K562 (cell line): Measurements from ENCODE around the gene ZNF620. TPM values are rescaled to one million over a fixed set of nuclear protein-coding genes. Genes with fewer than 3 reads are reported as not detected.

Source experiments
- CEBPG ChIP-seq, 3 experiments: fragments of 200-800 bp in 1 of 3; sonication (Bioruptor generic) in 1 of 3; sonication (generic) in 1 of 3; formaldehyde crosslinking in 1 of 3; IDR thresholded peaks in 2 of 3; conservative IDR thresholded peaks in 1 of 3; 2 replicates each; pipeline versions ENCODE4 v1.6.1 to v1.8.0; 2016 to 2022; ENCODE audit warnings: missing compliant biosample characterization in 2 of 3, missing genetic modification characterization in 2 of 3, mild to moderate bottlenecking in 1 of 3, missing genetic modification reagents in 1 of 3
- ERF ChIP-seq: fragments of 450-650 bp; formaldehyde crosslinking; IDR thresholded peaks from 2 replicates; pipeline ENCODE4 v1.4.0; 2020; ENCODE audit warnings: mild to moderate bottlenecking, mixed read lengths
- ETV6 ChIP-seq, 3 experiments: fragments of 150-350 bp in 1 of 3; sonication (generic) in 1 of 3; formaldehyde crosslinking in 1 of 3; IDR thresholded peaks; 2 replicates each; pipeline versions ENCODE4 v1.6.1 to v1.8.0; 2014 to 2022; ENCODE audit warnings: borderline replicate concordance in 2 of 3, low read depth in 2 of 3, antibody characterized with exemption in 1 of 3, low read length in 1 of 3, mild to moderate bottlenecking in 1 of 3, missing genetic modification reagents in 1 of 3
- KDM2B ChIP-seq: fragments of 250-450 bp; sonication (Bioruptor Pico); IDR thresholded peaks from 2 replicates; pipeline ENCODE4 v1.8.0; 2021; ENCODE audit warnings: mild to moderate bottlenecking, moderate library complexity
- KHSRP ChIP-seq: fragments of 450-650 bp; IDR thresholded peaks from 2 replicates; pipeline ENCODE4 v1.6.1; 2017
- SIN3A ChIP-seq, 2 experiments: fragments of 150-350 bp in 1 of 2; IDR thresholded peaks; 2 replicates each; pipeline ENCODE4 v1.6.1; 2011 to 2016; ENCODE audit warnings: borderline replicate concordance in 2 of 2, low read depth in 2 of 2, low read length in 2 of 2, mild to moderate bottlenecking in 2 of 2, moderate library complexity in 2 of 2; ENCODE audit not compliant: control insufficient read depth in 1 of 2
- SLC30A9 ChIP-seq: fragments of 250-450 bp; sonication (Bioruptor Pico); IDR thresholded peaks from 2 replicates; pipeline ENCODE4 v1.8.0; 2022; ENCODE audit warnings: mild to moderate bottlenecking, moderate library complexity
- SNIP1 ChIP-seq: fragments of 450-650 bp; IDR thresholded peaks from 2 replicates; pipeline ENCODE4 v1.7.1; 2017; ENCODE audit warnings: low read depth, mild to moderate bottlenecking
- TAF1 ChIP-seq: IDR thresholded peaks from 2 replicates; pipeline ENCODE4 v1.6.1; 2011; ENCODE audit warnings: mild to moderate bottlenecking, low read length, moderate library complexity; ENCODE audit not compliant: insufficient read depth, control insufficient read depth, severe bottlenecking; ENCODE audit errors: extremely low read depth
- TEAD4 ChIP-seq, 2 experiments: sonication (generic) in 1 of 2; formaldehyde crosslinking in 1 of 2; IDR thresholded peaks; 2 replicates each; pipeline versions ENCODE4 v1.6.1 to v1.8.0; 2012 to 2022; ENCODE audit warnings: borderline replicate concordance in 1 of 2, inconsistent platforms in 1 of 2, low read length in 1 of 2, mild to moderate bottlenecking in 1 of 2, missing genetic modification reagents in 1 of 2
- ZNF316 ChIP-seq: fragments of 450-650 bp; IDR thresholded peaks from 2 replicates; pipeline ENCODE4 v1.6.1; 2016
- ZSCAN29 ChIP-seq: fragments of 450-650 bp; IDR thresholded peaks from 2 replicates; pipeline ENCODE4 v1.6.1; 2017
- polyA plus RNA-seq, 8 experiments: library from polyadenylated mRNA; depleted of rRNA in 4 of 8; stranded (reverse) in 5 of 8; unstranded in 3 of 8; fragments of >200 nt; fragmentation: Nextera tagmentation in 2 of 8; fragmentation: Illumina TruSeq in 1 of 8; extraction: Ambion mirVana in 2 of 8; extraction: Trizol in 1 of 8; gene quantifications; 2 replicates each; pipeline versions ENCODE4 v1.2.1 to v1.2.3, GENCODE V29; 2011 to 2014; ENCODE audit warnings: inconsistent platforms in 1 of 8, missing spikeins in 1 of 8
- total RNA-seq, 7 experiments: library from RNA; depleted of rRNA in 6 of 7; stranded (reverse); fragments of >200 nt in 6 of 7; fragmentation: Illumina TruSeq in 2 of 7; extraction: Trizol in 2 of 7; gene quantifications; 2 replicates each; pipeline versions ENCODE4 v1.2.1 to v1.2.3, GENCODE V29; 2011 to 2021; ENCODE audit warnings: low replicate concordance in 1 of 7
- TF ChIP-seq, protein P1 (sequence below), 2 experiments: fragments of 250-450 bp in 1 of 2; fragments of 450-650 bp in 1 of 2; sonication (Bioruptor Pico) in 1 of 2; IDR thresholded peaks; 2 replicates each; pipeline versions ENCODE4 v1.6.1 to v1.8.0; 2016 to 2021; ENCODE audit warnings: mild to moderate bottlenecking in 2 of 2, moderate library complexity in 2 of 2, missing compliant biosample characterization in 1 of 2, missing genetic modification characterization in 1 of 2
- TF ChIP-seq, protein P2 (sequence below): fragments of 250-450 bp; sonication (Bioruptor Pico); IDR thresholded peaks from 2 replicates; pipeline ENCODE4 v1.8.0; 2022; ENCODE audit warnings: moderate library complexity, mild to moderate bottlenecking, inconsistent platforms
- TF ChIP-seq, protein P3 (sequence below), 2 experiments: fragments of 200-800 bp in 1 of 2; sonication (Bioruptor generic) in 1 of 2; sonication (generic) in 1 of 2; formaldehyde crosslinking in 1 of 2; IDR thresholded peaks in 1 of 2; conservative IDR thresholded peaks in 1 of 2; 2 replicates each; pipeline versions ENCODE4 v1.5.0 to v1.6.1; 2016 to 2020; ENCODE audit warnings: missing compliant biosample characterization in 1 of 2, missing genetic modification characterization in 1 of 2, missing genetic modification reagents in 1 of 2
- TF ChIP-seq, protein P4 (sequence below): IDR thresholded peaks from 2 replicates; pipeline ENCODE4 v1.6.1; 2014; ENCODE audit warnings: antibody characterized with exemption
- TF ChIP-seq, protein P5 (sequence below): sonication (generic); formaldehyde crosslinking; IDR thresholded peaks from 2 replicates; pipeline ENCODE4 v1.8.1; 2023; ENCODE audit warnings: mild to moderate bottlenecking, missing genetic modification reagents

ZNF620 gene
- total and polyA plus RNA-seq, 9 of the 15 experiments (the other 6 are each of a cell fraction or from before 2014, with no cell fraction given), result 1.2 to 5.5 (median 3.3) TPM

DNA sequence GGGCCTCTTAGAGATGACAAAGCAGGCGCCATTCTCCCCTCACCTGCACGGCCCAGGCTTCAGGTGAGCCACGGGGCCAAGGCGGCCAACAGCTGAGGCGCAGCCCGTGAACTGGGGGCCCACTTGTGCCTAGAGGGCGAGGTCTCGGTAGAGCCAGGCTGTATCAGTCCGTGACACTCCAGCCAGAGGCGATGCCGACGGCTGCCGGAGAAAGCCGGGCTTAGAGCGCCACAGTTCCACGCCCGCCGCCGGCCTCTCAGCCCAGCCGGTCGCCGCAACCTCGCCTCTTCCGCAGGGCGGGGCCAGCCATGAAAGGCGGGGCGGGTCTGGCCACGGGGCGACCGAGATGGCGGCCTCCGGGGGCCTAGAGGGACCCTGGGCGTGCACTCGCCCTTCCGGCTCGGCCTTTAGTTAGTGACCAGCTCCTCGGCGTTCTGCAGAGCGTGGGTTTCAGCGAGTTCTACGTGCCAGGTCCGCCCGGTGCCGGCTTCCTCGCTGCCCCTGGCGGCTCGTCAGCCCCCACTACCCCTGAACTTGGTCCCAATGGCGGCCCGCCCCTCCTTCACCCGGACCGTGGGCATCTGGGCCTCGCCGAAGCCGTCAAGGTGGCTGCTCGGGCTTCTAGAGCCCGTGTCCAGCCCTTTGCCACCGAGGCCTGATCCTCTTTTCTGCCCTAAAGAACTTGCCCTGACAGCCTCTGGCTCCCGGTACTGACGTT lies 18.9 kb downstream of the ZNF620 start, which contains the start of gene ZNF621 (continued):
- TF ChIP-seq ZNF316 (peak; percentile 20; the same call in 1 of the 2 replicates), ZSCAN29 (no peak), KDM2B (CRISPR knock-in tag) (no peak), CEBPG (CRISPR knock-in tag; IDR thresholded peaks at IDR 0.05) (no peak), CEBPG (tag; conservative IDR thresholded peaks at IDR 0.05 in 1 of 2, IDR thresholded peaks at IDR 0.05 in 1 of 2) (no peak), SLC30A9 (CRISPR knock-in tag) (no peak), TEAD4 (IDR thresholded peaks at IDR 0.05; ENCODE audit: low read length) (peak; percentile 14), TEAD4 (CRISPR knock-in tag; IDR thresholded peaks at IDR 0.05; ENCODE audit: borderline replicate concordance) (no peak), ERF (CRISPR knock-in tag) (peak; percentile 81), KHSRP (no peak), SIN3A (IDR thresholded peaks at IDR 0.05; ENCODE audit: borderline replicate concordance in 2 of 2, control insufficient read depth in 1 of 2, low read depth in 2 of 2, low read length in 2 of 2) (peak; percentile 84 to 90; a peak in 3 of 4 replicates), ETV6 (IDR thresholded peaks at IDR 0.05; ENCODE audit: borderline replicate concordance in 1 of 2, low read depth in 2 of 2, low read length in 1 of 2) (no peak), ETV6 (CRISPR knock-in tag; IDR thresholded peaks at IDR 0.05; ENCODE audit: borderline replicate concordance) (no peak), TAF1 (peak; percentile 98), SNIP1 (peak; percentile 87)
- TF ChIP-seq, protein P1, sequence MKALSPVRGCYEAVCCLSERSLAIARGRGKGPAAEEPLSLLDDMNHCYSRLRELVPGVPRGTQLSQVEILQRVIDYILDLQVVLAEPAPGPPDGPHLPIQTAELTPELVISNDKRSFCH (CRISPR knock-in tag; IDR thresholded peaks at IDR 0.05), result no peak
- TF ChIP-seq, protein P1 (tag; IDR thresholded peaks at IDR 0.05), result peak; percentile 63; the same call in 1 of the 2 replicates
- TF ChIP-seq, protein P2, sequence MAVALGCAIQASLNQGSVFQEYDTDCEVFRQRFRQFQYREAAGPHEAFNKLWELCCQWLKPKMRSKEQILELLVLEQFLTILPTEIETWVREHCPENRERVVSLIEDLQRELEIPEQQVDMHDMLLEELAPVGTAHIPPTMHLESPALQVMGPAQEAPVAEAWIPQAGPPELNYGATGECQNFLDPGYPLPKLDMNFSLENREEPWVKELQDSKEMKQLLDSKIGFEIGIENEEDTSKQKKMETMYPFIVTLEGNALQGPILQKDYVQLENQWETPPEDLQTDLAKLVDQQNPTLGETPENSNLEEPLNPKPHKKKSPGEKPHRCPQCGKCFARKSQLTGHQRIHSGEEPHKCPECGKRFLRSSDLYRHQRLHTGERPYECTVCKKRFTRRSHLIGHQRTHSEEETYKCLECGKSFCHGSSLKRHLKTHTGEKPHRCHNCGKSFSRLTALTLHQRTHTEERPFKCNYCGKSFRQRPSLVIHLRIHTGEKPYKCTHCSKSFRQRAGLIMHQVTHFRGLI (CRISPR knock-in tag), result no peak
- TF ChIP-seq, protein P3, sequence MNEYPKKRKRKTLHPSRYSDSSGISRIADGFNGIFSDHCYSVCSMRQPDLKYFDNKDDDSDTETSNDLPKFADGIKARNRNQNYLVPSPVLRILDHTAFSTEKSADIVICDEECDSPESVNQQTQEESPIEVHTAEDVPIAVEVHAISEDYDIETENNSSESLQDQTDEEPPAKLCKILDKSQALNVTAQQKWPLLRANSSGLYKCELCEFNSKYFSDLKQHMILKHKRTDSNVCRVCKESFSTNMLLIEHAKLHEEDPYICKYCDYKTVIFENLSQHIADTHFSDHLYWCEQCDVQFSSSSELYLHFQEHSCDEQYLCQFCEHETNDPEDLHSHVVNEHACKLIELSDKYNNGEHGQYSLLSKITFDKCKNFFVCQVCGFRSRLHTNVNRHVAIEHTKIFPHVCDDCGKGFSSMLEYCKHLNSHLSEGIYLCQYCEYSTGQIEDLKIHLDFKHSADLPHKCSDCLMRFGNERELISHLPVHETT (CRISPR knock-in tag; conservative IDR thresholded peaks at IDR 0.05 in 1 of 2, IDR thresholded peaks at IDR 0.05 in 1 of 2), result no peak; a peak in 1 of 4 replicates
- TF ChIP-seq, protein P4, sequence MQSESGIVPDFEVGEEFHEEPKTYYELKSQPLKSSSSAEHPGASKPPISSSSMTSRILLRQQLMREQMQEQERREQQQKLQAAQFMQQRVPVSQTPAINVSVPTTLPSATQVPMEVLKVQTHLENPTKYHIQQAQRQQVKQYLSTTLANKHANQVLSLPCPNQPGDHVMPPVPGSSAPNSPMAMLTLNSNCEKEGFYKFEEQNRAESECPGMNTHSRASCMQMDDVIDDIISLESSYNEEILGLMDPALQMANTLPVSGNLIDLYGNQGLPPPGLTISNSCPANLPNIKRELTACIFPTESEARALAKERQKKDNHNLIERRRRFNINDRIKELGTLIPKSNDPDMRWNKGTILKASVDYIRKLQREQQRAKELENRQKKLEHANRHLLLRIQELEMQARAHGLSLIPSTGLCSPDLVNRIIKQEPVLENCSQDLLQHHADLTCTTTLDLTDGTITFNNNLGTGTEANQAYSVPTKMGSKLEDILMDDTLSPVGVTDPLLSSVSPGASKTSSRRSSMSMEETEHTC, result peak; percentile 42; the same call in 1 of the 2 replicates
- TF ChIP-seq, protein P5, sequence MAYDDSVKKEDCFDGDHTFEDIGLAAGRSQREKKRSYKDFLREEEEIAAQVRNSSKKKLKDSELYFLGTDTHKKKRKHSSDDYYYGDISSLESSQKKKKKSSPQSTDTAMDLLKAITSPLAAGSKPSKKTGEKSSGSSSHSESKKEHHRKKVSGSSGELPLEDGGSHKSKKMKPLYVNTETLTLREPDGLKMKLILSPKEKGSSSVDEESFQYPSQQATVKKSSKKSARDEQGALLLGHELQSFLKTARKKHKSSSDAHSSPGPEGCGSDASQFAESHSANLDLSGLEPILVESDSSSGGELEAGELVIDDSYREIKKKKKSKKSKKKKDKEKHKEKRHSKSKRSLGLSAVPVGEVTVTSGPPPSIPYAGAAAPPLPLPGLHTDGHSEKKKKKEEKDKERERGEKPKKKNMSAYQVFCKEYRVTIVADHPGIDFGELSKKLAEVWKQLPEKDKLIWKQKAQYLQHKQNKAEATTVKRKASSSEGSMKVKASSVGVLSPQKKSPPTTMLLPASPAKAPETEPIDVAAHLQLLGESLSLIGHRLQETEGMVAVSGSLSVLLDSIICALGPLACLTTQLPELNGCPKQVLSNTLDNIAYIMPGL (CRISPR knock-in tag), result peak; percentile 81
